ENCODE data around the gene NFATC1.

NFATC1 gene

GRCh38 chr18:79554321-79554720 lies 158.6 kb downstream of the NFATC1 start:
- Histone ChIP-seq H3K27ac (ENCODE audit: low read depth, low read length) (no peak overlapping the region), H3K4me3 (ENCODE audit: low read length) (no peak overlapping the region), H3K4me1 (ENCODE audit: control insufficient read depth, low read length) (no peaks in the 10 kb centered on the region), H4K20me1 (ENCODE audit: control insufficient read depth, insufficient read depth, low read depth, low read length) (no peaks in the 10 kb centered on the region), H3K27me3 (ENCODE audit: control insufficient read depth, low read length) (no peaks in the 10 kb centered on the region), H3K79me2 (ENCODE audit: control insufficient read depth, low read length) (no peaks in the 10 kb centered on the region), H3K9me3 (ENCODE audit: control insufficient read depth, insufficient read depth, low read length) (peaks cover under 1% of the 10 kb centered on the region; the same call in 1 of the 2 replicates), H3F3A (ENCODE audit: control insufficient read depth, insufficient read depth) (no peaks in the 10 kb centered on the region), H3K9me2 (replicated peaks; ENCODE audit: control insufficient read depth, low read length) (no peaks in the 10 kb centered on the region), H3K36me3 (ENCODE audit: control insufficient read depth, low read length) (no peaks in the 10 kb centered on the region), H3K4me2 (ENCODE audit: low read length) (no peak overlapping the region)
- TF ChIP-seq EZH2phosphoT487 (IDR thresholded peaks at IDR 0.05; ENCODE audit: borderline replicate concordance, low read length): no peak
- TF ChIP-seq CTCF (IDR thresholded peaks at IDR 0.05; ENCODE audit: low read depth, low read length, poor library complexity, severe bottlenecking): no peak

- Histone ChIP-seq H3K9me2 (replicated peaks; ENCODE audit: control insufficient read depth, low read length) (no peaks in the 10 kb centered on the region), H3K4me1 (ENCODE audit: control insufficient read depth, low read length) (no peaks in the 10 kb centered on the region), H3K27me3 (ENCODE audit: control insufficient read depth, low read length) (no peaks in the 10 kb centered on the region), H3K4me2 (ENCODE audit: low read length) (no peak overlapping the region), H3F3A (ENCODE audit: control insufficient read depth, insufficient read depth) (no peaks in the 10 kb centered on the region), H3K4me3 (ENCODE audit: low read length) (no peak overlapping the region), H3K9me3 (ENCODE audit: control insufficient read depth, insufficient read depth, low read length) (peaks cover 5% of the 10 kb centered on the region; the same call in 1 of the 2 replicates), H3K79me2 (ENCODE audit: control insufficient read depth, low read length) (no peaks in the 10 kb centered on the region), H4K20me1 (ENCODE audit: control insufficient read depth, insufficient read depth, low read depth, low read length) (no peaks in the 10 kb centered on the region), H3K27ac (ENCODE audit: low read depth, low read length) (no peak overlapping the region), H3K36me3 (ENCODE audit: control insufficient read depth, low read length) (no peaks in the 10 kb centered on the region)
- no peak for TF ChIP-seq CTCF (IDR thresholded peaks at IDR 0.05; ENCODE audit: low read depth, low read length, poor library complexity, severe bottlenecking)
- no peak for TF ChIP-seq EZH2phosphoT487 (IDR thresholded peaks at IDR 0.05; ENCODE audit: borderline replicate concordance, low read length)
Observed at GRCh38 chr18:79554945-79555645, 159.4 kb downstream of the NFATC1 start.

GRCh38 chr18:79555885-79556284 lies 160.2 kb downstream of the NFATC1 start:
- Histone ChIP-seq H3K4me1 (ENCODE audit: control insufficient read depth, low read length) (no peaks in the 10 kb centered on the region), H3K79me2 (ENCODE audit: control insufficient read depth, low read length) (no peaks in the 10 kb centered on the region), H3K27ac (ENCODE audit: low read depth, low read length) (no peak overlapping the region), H3K4me3 (ENCODE audit: low read length) (no peak overlapping the region), H3K9me2 (replicated peaks; ENCODE audit: control insufficient read depth, low read length) (no peaks in the 10 kb centered on the region), H3K9me3 (ENCODE audit: control insufficient read depth, insufficient read depth, low read length) (peaks cover 5% of the 10 kb centered on the region; the same call in 1 of the 2 replicates), H4K20me1 (ENCODE audit: control insufficient read depth, insufficient read depth, low read depth, low read length) (no peaks in the 10 kb centered on the region), H3F3A (ENCODE audit: control insufficient read depth, insufficient read depth) (no peaks in the 10 kb centered on the region), H3K36me3 (ENCODE audit: control insufficient read depth, low read length) (no peaks in the 10 kb centered on the region), H3K27me3 (ENCODE audit: control insufficient read depth, low read length) (no peaks in the 10 kb centered on the region), H3K4me2 (ENCODE audit: low read length) (no peak overlapping the region)
- TF ChIP-seq CTCF (IDR thresholded peaks at IDR 0.05; ENCODE audit: low read depth, low read length, poor library complexity, severe bottlenecking) (no peak), EZH2phosphoT487 (IDR thresholded peaks at IDR 0.05; ENCODE audit: borderline replicate concordance, low read length) (no peak)
